SK-N-SH (cell line): ENCODE data around the gene TACC2. TPM values are rescaled to one million over a fixed set of nuclear protein-coding genes. Genes with fewer than 3 reads are reported as not detected.

ENCODE experiments used
- ELF1 ChIP-seq: IDR thresholded peaks from 2 replicates; pipeline ENCODE4 v1.4.0; 2012
- FOXJ3 ChIP-seq: sonication (generic); formaldehyde crosslinking; IDR thresholded peaks from 2 replicates; pipeline ENCODE4 v1.5.1; 2020; ENCODE audit warnings: mild to moderate bottlenecking, missing genetic modification reagents
- FOXM1 ChIP-seq: IDR thresholded peaks from 2 replicates; pipeline ENCODE4 v1.4.0; 2012; ENCODE audit warnings: low read depth, mild to moderate bottlenecking
- MAX ChIP-seq: IDR thresholded peaks from 2 replicates; pipeline ENCODE4 v1.4.0; 2012; ENCODE audit warnings: low read depth
- MEF2A ChIP-seq: IDR thresholded peaks from 2 replicates; pipeline ENCODE4 v1.4.0; 2012; ENCODE audit warnings: low read depth, borderline replicate concordance
- MXI1 ChIP-seq: IDR thresholded peaks from 2 replicates; pipeline ENCODE4 v1.6.1; 2012; ENCODE audit warnings: mild to moderate bottlenecking, low read depth, low read length, improper control_type of control experiment
- NRF1 ChIP-seq: IDR thresholded peaks from 2 replicates; pipeline ENCODE4 v1.6.1; 2012; ENCODE audit warnings: low read depth, mild to moderate bottlenecking, low read length
- RAD21 ChIP-seq: IDR thresholded peaks from 2 replicates; pipeline ENCODE4 v1.6.1; 2012; ENCODE audit warnings: mild to moderate bottlenecking, low read length
- RFX5 ChIP-seq: IDR thresholded peaks from 2 replicates; pipeline ENCODE4 v1.6.1; 2012; ENCODE audit warnings: mild to moderate bottlenecking, improper control_type of control experiment, low read length
- SIN3A ChIP-seq: IDR thresholded peaks from 2 replicates; pipeline ENCODE4 v1.6.1; 2012; ENCODE audit warnings: low read depth, mild to moderate bottlenecking, low read length, moderate library complexity, borderline replicate concordance
- SMC3 ChIP-seq: IDR thresholded peaks from 2 replicates; pipeline ENCODE4 v1.6.1; 2012; ENCODE audit warnings: low read depth, low read length, improper control_type of control experiment
- TCF12 ChIP-seq: IDR thresholded peaks from 2 replicates; pipeline ENCODE4 v1.4.0; 2012
- TEAD4 ChIP-seq: IDR thresholded peaks from 2 replicates; pipeline ENCODE4 v1.4.0; 2012; ENCODE audit warnings: mild to moderate bottlenecking, borderline replicate concordance; ENCODE audit not compliant: insufficient read depth
- YY1 ChIP-seq: IDR thresholded peaks from 2 replicates; pipeline ENCODE4 v1.4.0; 2012; ENCODE audit warnings: low read depth, mild to moderate bottlenecking
- ZBTB33 ChIP-seq: IDR thresholded peaks from 2 replicates; pipeline ENCODE4 v1.4.0; 2012; ENCODE audit warnings: low read depth, borderline replicate concordance
- polyA plus RNA-seq, 3 experiments: library from polyadenylated mRNA; depleted of rRNA; stranded (reverse); fragments of >200 nt; gene quantifications; 2 replicates each; pipeline ENCODE4 v1.2.3, GENCODE V29; 2012
- TF ChIP-seq, protein P1 (sequence below): IDR thresholded peaks from 2 replicates; pipeline ENCODE4 v1.4.0; 2012; ENCODE audit warnings: low read depth, borderline replicate concordance
- TF ChIP-seq, protein P2 (sequence below): fragments of 150-350 bp; IDR thresholded peaks from 2 replicates; pipeline ENCODE4 v1.6.1; 2017; ENCODE audit warnings: antibody characterized with exemption, low read length, low read depth, borderline replicate concordance
- TF ChIP-seq, protein P3 (sequence below): IDR thresholded peaks from 2 replicates; pipeline ENCODE4; 2012

The TACC2 gene
- polyA plus RNA-seq, 1 of the 3 experiments (the other 2 are of a cell fraction), result 8.8 TPM

DNA sequence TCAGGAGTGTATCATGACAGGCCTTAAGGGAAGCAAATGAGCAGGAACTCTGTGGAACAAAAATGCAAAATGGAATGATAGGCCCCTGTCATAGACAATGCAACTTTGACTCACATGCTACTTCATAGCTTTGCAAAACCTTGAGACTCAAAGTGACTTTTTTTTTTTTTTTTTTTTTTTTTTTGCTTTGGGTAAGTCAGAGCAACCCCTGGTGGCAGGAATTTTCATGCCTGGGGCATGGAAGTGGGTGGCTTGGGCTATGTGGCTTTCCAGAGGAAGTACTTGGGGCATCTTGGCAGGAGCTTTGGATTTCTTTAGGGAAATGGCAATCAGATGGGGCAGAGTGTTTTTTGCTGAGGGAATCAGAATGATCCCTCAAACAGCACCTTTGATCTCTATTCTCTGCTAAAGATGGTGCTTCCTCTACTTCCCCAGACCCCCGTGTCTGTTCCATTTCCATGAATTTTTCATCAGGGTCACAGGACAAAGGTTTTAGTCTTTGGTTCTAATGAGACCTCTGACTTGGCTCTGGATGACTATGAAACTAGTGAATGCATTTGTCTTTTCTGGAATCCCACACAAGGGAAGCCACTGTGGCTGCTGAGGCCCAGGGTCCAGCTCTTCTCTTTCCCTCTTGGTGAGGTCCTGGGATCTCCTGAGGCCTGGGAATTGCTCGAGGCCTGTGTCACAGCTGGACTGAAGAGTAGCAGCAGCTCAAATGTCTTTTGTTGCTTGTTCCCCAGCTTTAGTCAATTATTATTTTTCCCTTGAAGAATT is 62.8 kb downstream of the TACC2 start (continued):
- TF ChIP-seq SIN3A (no peak), NRF1 (no peak), TCF12 (no peak), FOXM1 (no peak), MAX (no peak), ELF1 (no peak), RFX5 (no peak), SMC3 (0 out of 2 replicates have a peak, but pooled peaks have one; percentile 11), FOXJ3 (CRISPR knock-in tag) (no peak), MXI1 (no peak), YY1 (no peak; the same call in 1 of the 2 replicates), ZBTB33 (no peak), MEF2A (no peak), RAD21 (peak; percentile 23; the same call in 1 of the 2 replicates), TEAD4 (peak; percentile 87; the same call in 1 of the 2 replicates)
- TF ChIP-seq, protein P1, sequence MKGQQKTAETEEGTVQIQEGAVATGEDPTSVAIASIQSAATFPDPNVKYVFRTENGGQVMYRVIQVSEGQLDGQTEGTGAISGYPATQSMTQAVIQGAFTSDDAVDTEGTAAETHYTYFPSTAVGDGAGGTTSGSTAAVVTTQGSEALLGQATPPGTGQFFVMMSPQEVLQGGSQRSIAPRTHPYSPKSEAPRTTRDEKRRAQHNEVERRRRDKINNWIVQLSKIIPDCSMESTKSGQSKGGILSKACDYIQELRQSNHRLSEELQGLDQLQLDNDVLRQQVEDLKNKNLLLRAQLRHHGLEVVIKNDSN, result no peak
- TF ChIP-seq, protein P2, sequence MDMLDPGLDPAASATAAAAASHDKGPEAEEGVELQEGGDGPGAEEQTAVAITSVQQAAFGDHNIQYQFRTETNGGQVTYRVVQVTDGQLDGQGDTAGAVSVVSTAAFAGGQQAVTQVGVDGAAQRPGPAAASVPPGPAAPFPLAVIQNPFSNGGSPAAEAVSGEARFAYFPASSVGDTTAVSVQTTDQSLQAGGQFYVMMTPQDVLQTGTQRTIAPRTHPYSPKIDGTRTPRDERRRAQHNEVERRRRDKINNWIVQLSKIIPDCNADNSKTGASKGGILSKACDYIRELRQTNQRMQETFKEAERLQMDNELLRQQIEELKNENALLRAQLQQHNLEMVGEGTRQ, result no peak
- TF ChIP-seq, protein P3, sequence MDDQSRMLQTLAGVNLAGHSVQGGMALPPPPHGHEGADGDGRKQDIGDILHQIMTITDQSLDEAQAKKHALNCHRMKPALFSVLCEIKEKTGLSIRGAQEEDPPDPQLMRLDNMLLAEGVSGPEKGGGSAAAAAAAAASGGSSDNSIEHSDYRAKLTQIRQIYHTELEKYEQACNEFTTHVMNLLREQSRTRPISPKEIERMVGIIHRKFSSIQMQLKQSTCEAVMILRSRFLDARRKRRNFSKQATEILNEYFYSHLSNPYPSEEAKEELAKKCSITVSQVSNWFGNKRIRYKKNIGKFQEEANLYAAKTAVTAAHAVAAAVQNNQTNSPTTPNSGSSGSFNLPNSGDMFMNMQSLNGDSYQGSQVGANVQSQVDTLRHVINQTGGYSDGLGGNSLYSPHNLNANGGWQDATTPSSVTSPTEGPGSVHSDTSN, result no peak
